GM21576 (cell line): ENCODE results near the gene EPB41L4B.
"Not testable (repeated sequence)": the region's sequence is repeated elsewhere in the genome, so short reads cannot be mapped to it uniquely, and the experiment has no call there.

Experiments used
- ATAC-seq: cut with Tn5 transposase; IDR thresholded peaks from one replicate; pipeline ENCODE4 v1.9.1; 2021; ENCODE audit warnings: mild to moderate bottlenecking, moderate library complexity; ENCODE audit not compliant: unreplicated experiment

EPB41L4B gene

DNA sequence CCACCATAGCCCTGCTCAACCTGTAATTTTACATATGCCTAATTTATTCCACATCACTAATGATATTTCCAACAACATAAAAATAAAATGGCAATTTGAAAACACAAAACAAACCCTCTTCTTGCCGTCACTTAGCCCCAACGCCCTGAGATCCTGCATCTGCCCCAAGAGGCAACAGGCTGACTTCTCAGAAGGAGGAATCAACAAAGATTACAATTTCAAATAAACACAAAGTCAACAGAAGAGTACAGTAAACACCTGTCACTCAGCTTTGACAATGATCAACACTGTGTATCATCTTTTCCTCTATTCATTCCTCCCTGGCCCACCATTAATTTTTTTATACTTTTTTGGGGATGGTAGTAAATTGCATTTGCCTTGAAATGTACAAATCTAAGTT is 19.8 kb downstream of the EPB41L4B start:
- ATAC-seq: no peak

DNA sequence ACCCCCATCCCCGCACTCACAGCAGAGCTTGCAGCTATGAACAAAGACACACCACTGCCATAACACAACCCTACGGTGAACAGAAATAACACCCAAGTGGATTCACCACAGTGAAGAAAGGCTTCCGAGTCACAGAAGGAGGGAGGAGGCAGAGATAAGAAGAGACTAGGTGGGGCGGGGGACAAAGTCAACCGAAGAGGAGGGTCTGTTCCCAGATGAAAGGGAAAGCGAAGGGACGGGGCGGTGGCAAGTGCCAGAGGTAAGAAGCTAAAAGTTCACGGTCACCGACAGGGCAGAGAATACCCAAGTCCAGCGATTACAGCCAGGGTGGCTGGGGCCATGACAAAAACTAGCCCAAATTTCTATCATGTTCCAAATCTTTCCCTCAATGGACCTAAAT is 21.0 kb downstream of the EPB41L4B start:
- ATAC-seq: no peak

DNA sequence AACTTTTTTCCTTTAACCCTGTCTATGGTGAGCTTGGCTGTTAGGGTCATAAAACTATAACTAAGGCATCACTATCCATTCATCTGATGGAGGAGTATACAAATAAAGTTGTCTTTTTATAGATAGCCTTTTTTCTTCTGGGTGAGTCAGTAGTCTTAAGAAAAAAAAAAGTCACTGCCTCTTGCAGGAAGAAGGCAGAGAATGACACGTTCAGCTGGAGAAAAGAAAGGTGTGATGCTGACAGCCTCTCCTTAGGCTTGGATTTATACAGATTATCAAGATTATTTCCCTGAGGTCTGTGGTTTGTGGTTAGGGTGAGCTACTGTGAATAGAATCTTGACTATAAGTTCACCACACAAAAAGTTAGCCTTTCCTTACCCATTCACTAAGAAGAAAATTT is 23.0 kb downstream of the EPB41L4B start:
- no peak for ATAC-seq

DNA sequence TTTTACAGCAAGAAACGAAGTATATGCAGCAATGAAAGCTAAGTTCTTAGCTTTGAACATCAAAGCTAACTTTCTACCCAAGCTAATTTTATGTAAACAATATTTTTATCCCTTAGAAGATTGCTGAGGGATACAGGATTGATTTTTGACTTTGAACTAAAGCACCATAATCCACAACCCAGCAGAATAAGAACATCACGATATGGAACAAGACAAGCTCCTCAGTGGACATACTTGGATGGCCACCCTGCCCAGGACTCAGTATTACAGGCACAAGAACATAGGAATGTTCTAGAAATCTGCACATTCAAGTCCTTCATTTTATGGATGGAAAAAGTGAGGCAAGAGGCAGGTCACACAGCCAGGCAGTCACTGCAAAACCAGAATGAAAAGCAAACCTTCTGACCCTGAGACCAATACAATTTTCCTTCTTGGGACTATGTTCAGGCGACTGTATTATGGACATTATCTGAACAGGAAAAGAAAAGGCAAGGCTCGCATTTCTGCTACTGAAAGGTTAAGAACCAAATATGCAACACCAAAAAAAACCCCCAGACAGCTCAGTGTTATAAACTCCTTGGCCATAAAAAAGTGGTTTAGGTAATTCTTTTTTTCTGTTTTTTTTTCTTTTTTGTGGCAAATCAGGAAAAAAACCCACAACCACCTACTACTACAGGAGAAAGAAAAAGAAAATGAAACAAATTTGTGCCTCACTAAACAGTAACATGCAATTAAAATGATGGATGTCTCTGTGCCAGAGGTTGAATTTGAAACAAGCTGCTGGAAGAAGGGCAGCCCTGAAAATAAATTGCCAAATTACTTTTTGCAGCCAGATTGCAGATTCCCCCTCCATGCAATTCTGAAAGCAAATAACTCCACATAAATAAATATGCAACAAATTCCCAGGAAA is 25.4 kb downstream of the EPB41L4B start:
- no peak for ATAC-seq

DNA sequence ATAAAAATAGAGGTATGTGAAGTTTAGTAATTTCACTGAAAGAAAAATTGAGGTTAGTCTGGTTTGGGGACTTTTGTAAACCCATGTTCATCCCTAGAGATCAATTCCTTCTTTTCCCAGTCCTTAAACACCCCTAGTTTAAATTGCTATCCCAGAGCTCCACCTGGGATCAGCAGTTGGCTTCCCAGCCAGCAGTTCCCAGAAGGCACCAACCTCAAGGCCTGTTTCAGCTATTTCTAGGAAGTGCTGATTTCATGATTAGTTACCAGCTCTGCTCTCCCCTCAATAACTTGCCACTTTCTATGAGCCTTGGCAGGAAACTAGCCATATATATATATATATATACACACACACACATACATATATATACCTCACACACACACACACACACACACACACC is 30.5 kb downstream of the EPB41L4B start:
- ATAC-seq: no peak

- no peak for ATAC-seq
Measured at GRCh38 chr9:109289931-109290330, 30.9 kb downstream of the EPB41L4B start.

GRCh38 chr9:109289186-109289585 is 31.7 kb downstream of the EPB41L4B start:
- ATAC-seq: no peak

DNA sequence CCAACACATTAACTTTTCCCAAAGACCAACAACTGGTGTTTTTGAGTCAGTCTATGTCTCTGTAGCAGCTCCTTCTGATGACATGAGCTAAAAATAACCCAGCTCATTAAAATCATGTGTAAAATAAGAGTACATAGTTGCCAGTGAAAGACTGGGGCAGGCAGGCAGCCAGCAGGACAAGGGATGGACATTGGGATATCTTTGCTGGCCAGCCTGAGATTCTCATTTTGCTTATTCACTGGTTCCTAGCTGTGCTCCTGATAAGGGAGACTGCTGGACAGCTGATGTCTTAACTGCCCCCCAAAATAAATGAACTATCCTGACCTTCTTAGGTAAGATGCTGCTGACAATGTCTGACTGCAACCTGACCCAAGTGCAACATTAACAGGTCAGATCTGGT is 33.9 kb downstream of the EPB41L4B start:
- no peak for ATAC-seq

DNA sequence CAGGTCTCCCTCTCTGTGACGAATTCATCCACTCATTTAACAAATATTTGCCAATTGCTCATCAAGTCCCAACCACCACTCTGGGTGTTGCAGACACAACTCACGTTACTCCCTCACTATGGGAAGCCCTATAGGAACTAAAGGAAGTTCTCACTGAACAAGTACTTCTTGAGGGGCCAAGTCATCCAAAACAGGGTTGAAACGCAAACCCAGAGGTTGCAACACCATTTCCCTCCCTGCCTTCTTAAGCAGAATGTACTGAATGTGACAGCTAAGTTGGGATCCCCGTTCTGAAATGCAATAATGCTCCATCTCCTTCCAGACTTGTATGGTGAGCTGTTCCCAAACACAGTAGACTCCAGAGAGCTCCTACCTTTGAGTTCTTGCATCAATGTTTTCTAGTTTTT is 34.3 kb downstream of the EPB41L4B start:
- no peak for ATAC-seq

- not testable (repeated sequence) for ATAC-seq
Measured at GRCh38 chr9:109283672-109284071, 37.2 kb downstream of the EPB41L4B start.

- no peak for ATAC-seq
Measured at GRCh38 chr9:109283012-109283411, 37.8 kb downstream of the EPB41L4B start.

- no peak for ATAC-seq
Measured at GRCh38 chr9:109282302-109282701, 38.6 kb downstream of the EPB41L4B start.

DNA sequence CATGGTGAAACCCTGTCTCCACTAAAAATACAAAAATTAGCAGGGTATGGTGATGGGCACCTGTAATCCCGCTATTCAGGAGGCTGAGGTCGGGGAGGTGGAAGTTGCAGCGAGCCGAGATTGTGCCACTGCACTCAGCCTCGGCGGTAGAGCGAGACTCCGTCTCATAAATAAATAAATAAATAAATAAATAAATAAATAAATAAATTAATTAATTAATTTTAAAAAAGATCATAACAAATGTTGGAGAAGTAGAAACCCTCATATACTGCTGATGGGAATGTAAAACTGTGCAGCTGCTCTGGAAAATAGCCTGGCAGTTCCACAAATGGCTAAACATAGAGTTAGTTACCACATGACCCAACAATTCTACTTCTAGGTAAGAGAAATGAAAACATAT is 39.3 kb downstream of the EPB41L4B start:
- ATAC-seq: no peak

GRCh38 chr9:109278848-109279247 is 42.0 kb downstream of the EPB41L4B start:
- no peak for ATAC-seq

DNA sequence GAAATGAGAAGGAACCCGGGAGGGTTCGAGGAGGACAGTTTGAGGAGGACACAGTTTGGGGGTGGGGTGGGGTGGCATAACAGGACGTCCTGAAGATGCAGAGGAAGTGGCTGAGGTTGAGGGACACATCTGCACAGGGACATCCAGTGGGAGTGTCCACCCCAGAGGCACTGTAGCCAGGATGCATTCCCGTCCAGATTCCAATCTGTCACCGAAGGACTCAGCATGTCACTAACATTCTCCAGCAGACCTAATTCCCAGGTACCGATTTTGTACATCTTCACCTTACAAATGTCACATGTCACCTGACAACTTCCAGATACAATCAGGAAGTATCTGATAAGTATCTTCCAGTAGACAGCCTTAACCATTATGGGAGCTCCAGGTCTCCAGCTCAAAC is 42.6 kb downstream of the EPB41L4B start:
- ATAC-seq: no peak

- ATAC-seq: no peak
Measured at GRCh38 chr9:109277451-109277850, 43.4 kb downstream of the EPB41L4B start.

DNA sequence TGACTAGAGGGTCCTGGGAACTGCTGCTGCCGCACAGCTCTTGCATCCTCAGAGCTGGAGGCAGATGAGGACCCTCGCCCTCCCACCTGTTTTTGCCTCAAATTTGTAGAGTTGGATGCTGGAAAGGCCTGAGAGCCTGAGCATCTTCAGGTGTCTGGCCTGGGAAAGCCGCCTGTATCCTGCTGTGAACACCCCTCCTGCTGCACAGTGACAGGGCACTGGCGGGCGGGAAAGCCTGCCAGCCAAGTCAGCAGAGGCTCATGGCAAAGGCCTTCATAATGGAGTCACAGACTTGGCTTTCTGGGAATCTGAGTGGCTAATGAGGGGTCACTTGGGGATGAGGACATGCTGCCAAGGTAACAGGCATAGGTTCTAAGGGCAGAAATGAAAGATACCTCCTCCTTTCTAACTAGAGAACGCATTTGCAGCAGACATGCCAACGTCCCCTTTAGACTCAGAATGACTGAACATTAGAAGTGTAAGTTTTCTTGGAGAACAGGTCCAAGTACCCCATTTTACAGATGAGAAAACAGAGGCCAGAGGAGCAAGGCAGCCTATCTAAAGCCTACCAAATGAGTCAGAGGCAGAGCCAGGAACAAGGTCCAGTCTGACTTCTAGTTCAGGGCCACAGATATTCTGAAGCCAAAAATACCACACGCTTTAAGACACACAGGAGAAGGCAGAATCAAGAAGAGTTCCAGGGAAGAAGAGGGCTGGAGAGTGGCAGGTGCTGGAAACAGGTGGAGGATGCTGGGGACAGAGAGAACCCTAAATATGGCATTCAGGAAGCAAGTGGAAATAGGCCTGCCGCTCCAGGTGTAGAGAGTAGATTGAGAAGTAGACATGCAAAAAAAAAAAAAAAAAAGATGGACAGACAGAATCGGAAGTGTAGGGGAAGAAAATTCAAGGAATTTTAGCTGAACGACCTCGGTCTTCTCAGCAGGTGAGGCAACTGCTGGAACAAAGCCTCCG is 44.1 kb downstream of the EPB41L4B start:
- ATAC-seq: no peak

DNA sequence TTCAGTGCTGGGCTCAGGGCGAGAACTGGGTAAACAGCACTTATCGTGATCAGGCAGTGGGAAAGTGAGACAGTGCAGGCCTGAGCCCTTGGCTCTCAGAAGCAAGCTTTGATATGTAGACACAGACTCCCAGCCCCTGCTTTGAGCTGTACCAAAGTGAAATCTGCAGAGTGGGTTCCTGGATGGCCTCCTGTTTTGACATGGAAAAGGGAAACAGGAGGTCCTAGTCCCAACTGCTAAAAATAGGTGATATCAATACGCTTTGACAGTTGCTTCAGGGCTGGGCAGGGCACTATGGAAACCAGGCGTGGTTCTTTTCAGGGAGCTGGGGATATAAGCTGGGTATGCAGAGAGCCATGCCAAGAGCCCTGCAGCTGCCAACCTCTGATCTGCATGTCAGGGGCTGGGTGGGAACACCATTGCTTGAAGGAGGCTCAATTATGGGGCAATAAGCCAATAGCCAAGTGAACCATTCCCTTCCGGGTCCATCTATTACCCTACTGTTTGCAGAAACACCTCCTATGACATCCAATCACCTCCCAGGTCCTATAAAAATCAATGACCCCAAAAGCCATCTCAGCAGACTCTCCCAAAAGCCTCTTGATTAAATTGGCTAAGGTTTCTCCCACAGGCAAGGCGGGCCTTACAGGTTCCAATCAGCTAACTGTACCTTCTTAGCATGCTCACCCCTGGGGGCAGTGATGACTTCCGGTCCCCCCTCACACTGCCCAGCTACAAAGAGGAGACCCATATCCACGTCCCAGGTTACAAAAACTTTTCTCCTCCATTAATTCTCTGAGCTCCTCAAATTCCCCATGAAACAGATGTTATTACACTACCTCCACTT is 45.8 kb downstream of the EPB41L4B start:
- ATAC-seq: no peak

DNA sequence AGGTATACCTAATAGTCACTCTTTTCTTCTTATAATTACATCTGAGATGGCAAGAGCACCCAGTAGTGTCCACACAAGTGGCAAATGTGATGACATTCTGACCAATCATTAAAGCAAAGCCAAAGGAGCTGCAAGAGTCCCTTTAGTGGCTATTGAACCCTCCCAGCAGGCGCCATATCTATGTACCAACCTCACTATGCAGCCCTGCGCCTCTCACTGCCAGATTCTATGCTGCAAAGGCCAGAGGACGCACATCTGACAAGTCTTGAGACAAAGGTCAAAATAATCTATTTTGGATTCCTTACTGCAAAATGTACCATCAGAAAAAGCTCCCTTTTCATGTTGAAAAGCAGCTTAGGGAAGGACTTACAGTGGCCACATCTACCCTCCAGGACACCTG is 47.0 kb downstream of the EPB41L4B start:
- no peak for ATAC-seq

DNA sequence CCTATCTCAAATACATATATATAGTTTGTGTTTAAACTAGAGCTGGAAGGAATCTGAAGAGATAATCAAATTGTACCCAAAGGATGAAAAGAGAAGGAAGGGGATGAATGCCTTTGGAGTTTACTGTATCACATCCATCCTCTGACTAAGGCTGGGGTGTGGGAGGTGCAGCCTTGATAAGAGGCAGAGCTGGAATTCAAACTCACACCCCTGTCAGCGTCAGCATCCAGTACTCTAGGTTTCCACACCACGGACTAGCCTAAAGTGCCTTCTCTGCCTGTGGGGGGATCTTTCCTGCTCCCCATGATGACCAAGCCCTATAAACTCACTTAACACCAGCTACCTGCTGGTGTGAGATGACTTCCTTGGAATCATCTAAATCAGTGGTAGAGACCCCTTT is 48.1 kb downstream of the EPB41L4B start:
- no peak for ATAC-seq

DNA sequence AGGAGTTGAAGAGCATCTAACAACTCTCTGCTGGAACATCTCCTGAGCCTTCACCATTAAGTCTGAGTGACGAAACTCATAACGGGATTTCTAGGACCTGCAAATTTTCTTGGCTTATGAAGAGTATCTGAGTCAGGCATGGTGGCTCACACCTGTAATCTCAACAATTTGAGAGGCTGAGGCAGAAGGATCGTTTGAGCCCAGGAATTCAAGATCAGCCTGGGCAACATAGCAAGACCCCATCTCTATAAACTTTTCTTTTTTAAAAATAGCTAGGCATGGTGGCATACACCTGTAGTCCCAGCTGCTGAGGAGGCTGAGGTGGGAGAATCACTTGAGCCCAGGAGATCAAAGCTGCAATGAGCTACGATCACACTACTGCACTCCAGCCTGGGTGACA is 48.8 kb downstream of the EPB41L4B start:
- no peak for ATAC-seq
